Activated CD8-positive, alpha-beta T cell treated with anti-CD3 and anti-CD28 coated beads for 36 hours (primary cell): ENCODE results near the gene DPH7. TPM values are rescaled to one million over a fixed set of nuclear protein-coding genes. Genes with fewer than 3 reads are reported as not detected.
"Not testable (repeated sequence)": the region's sequence is repeated elsewhere in the genome, so short reads cannot be mapped to it uniquely, and the experiment has no call there.

Experiments used
- ATAC-seq: fragments of 200-7000 bp; cut with Tn5 transposase; one replicate; pipeline ENCODE4 v1.10.0; 2021; ENCODE audit warnings: mild to moderate bottlenecking, moderate library complexity
- CTCF ChIA-PET: fragments of 350-600 bp; sonication (Branson Sonifier 250); formaldehyde crosslinking; loops from one replicate; lab custom pipeline; 2021; ENCODE audit warnings: antibody characterized with exemption; lab: Charles Lee
- POLR2A ChIA-PET: fragments of 350-600 bp; sonication (Branson Sonifier 250); formaldehyde crosslinking; loops from one replicate; lab custom pipeline; 2021; ENCODE audit warnings: antibody characterized with exemption; lab: Charles Lee
- DNase-seq: peaks from one replicate; pipeline ENCODE4 v3.0.0-alpha.2; 2020
- H3K27ac Mint-ChIP-seq: one replicate; pipeline ENCODE4 v1.8.0; 2021; ENCODE audit warnings: mild to moderate bottlenecking, mixed read lengths
- H3K27me3 Mint-ChIP-seq: one replicate; pipeline ENCODE4 v1.8.0; 2021; ENCODE audit warnings: mixed read lengths
- H3K36me3 Mint-ChIP-seq: one replicate; pipeline ENCODE4 v1.8.0; 2021; ENCODE audit warnings: low read depth, mixed read lengths
- H3K4me1 Mint-ChIP-seq: one replicate; pipeline ENCODE4 v1.8.0; 2021; ENCODE audit warnings: low read depth, mixed read lengths
- H3K4me3 Mint-ChIP-seq: one replicate; pipeline ENCODE4 v1.8.0; 2021; ENCODE audit warnings: mild to moderate bottlenecking, moderate library complexity, mixed read lengths
- H3K9me3 Mint-ChIP-seq: one replicate; pipeline ENCODE4 v1.8.0; 2021; ENCODE audit warnings: mixed read lengths
- CTCF ChIP-seq: fragments of 200-600 bp; IDR thresholded peaks from one replicate; pipeline ENCODE4 v1.8.0; 2022; ENCODE audit warnings: antibody characterized with exemption, mild to moderate bottlenecking
- intact Hi-C: fragments of 100-400 bp; cut with micrococcal nuclease; formaldehyde crosslinking; loops from one replicate; pipeline ENCODE4 v1.10.0; 2022
- total RNA-seq, 2 experiments: library from RNA; stranded (reverse); gene quantifications; one replicate each; pipeline ENCODE4 v1.2.3, GENCODE V29; 2021

The DPH7 gene
- total RNA-seq, 2 experiments from 2014 or later = 33.7 to 35.0 TPM

- Mint-ChIP-seq H3K36me3 (no peaks in the 10 kb centered on the region), H3K4me1 (peaks cover 23% of the 10 kb centered on the region), H3K4me3 (peak overlapping the region; percentile 42), H3K27ac (no peak overlapping the region), H3K9me3 (no peaks in the 10 kb centered on the region), H3K27me3 (no peaks in the 10 kb centered on the region)
- intact Hi-C loops = no loop called here
- no peak for ATAC-seq
- POLR2A ChIA-PET = interaction anchor here (1.7 kb wide), 1 partner anchor 12 kb away, joined by 7 read pairs; the partner anchor contains the start of gene ZMYND19
- no peak for TF ChIP-seq CTCF
- no peak for DNase-seq
- CTCF ChIA-PET = no interaction called here
Measured at GRCh38 chr9:137603879-137604278, 25.2 kb upstream of the DPH7 start.

DNA sequence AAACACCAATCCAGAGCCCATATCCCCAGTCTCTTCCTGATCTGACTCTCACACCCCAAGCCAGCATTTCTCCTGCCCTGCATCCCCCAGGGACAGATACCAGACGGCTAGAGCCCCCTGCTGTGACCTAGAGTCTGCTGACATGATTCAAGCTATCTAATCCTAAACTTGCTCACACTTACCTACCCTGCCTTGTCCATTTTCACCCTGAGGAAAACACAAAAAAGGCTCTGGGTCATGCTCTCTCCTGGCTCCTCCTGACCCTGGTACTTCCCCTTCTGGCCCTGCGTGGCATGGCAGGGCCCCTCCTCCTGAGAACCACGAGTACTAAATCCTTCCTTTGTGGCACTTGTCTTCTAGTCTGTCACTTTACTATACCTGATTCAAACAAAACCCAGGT is 23.9 kb upstream of the DPH7 start:
- DNase-seq (no peak), ATAC-seq (no peak)
- no peak for TF ChIP-seq CTCF
- peaks cover 21% of the 10 kb centered on the region for H3K4me1 Mint-ChIP-seq
- intact Hi-C loops = no loop called here
- H3K27me3 Mint-ChIP-seq = no peaks in the 10 kb centered on the region
- POLR2A ChIA-PET = interaction anchor here (0.6 to 1.7 kb wide), 4 partner anchors 11 to 1297 kb away, joined by 3 to 7 read pairs (median 3); partner anchors contain the start of genes EHMT1 and ZMYND19
- H3K36me3 Mint-ChIP-seq = no peaks in the 10 kb centered on the region
- CTCF ChIA-PET = interaction anchor here (0.7 kb wide), 1 partner anchor 70 kb away, joined by 3 read pairs; no protein-coding TSS in a partner anchor
- H3K27ac Mint-ChIP-seq = no peak overlapping the region
- no peaks in the 10 kb centered on the region for H3K9me3 Mint-ChIP-seq
- no peak overlapping the region for H3K4me3 Mint-ChIP-seq

DNA sequence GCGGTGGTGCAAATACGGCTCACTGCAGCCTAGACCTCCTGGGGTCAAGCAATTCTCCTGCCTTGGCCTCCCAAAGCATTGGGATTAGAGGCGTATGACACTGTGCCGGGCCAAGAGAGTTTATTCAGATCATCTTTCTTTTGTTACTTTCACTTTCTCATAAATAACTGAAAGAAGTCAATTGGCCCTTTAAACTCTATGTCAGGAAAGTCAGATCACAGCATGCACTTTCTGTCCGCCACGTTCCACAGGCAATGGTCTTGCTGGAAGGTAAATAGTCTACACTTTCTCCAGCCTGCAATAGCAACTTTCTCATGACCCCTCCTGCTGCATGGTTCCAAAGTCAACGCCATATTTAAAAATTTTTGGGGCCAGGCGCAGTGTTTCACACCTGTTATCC is 20.2 kb upstream of the DPH7 start:
- DNase-seq (no peak), ATAC-seq (no peak)
- TF ChIP-seq CTCF = no peak
- no peaks in the 10 kb centered on the region for H3K36me3 Mint-ChIP-seq
- ChIA-PET POLR2A (no interaction called here), CTCF (no interaction called here)
- no peak overlapping the region for H3K4me3 Mint-ChIP-seq
- no peak overlapping the region for H3K27ac Mint-ChIP-seq
- H3K27me3 Mint-ChIP-seq = no peaks in the 10 kb centered on the region
- H3K9me3 Mint-ChIP-seq = no peaks in the 10 kb centered on the region
- intact Hi-C loops = no loop called here
- H3K4me1 Mint-ChIP-seq = peaks cover 8% of the 10 kb centered on the region

DNA sequence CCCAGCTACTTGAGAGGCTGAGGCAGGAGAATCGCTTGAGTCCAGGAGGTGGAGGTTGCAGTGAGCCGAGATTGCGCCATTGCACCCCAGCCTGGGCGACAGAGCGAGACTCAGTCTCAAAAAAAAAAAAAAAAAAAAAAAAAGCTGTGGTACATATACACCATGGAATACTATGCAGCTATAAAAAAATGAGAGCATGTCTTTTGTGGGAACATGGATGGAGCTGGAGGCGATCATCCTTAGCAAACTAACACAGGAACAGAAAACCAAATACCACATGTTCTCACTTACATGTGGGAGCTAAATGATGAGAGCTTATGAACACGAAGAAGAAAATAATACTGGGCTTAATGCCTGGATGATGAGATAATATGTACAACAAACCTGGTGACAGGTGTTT is 17.9 kb upstream of the DPH7 start:
- H3K36me3 Mint-ChIP-seq, intact Hi-C loops, CTCF ChIA-PET, H3K9me3 Mint-ChIP-seq, H3K4me3 Mint-ChIP-seq, H3K4me1 Mint-ChIP-seq, H3K27me3 Mint-ChIP-seq, ATAC-seq, POLR2A ChIA-PET, H3K27ac Mint-ChIP-seq, DNase-seq: not testable (repeated sequence)

- Mint-ChIP-seq H3K4me1 (peaks cover 18% of the 10 kb centered on the region), H3K9me3 (no peaks in the 10 kb centered on the region), H3K4me3 (no peak overlapping the region), H3K27me3 (no peaks in the 10 kb centered on the region), H3K36me3 (peaks cover 6% of the 10 kb centered on the region), H3K27ac (no peak overlapping the region)
- TF ChIP-seq CTCF = no peak
- intact Hi-C loops = no loop called here
- CTCF ChIA-PET = no interaction called here
- ATAC-seq = no peak
- POLR2A ChIA-PET = interaction anchor here (1.0 to 3.0 kb wide), 2 partner anchors 10 to 274 kb away, joined by 3 to 7 read pairs; no protein-coding TSS in a partner anchor
- DNase-seq = no peak
Measured at GRCh38 chr9:137593176-137593575, 14.5 kb upstream of the DPH7 start.
